Spleen (tissue), 11 donors: ENCODE data around the gene PCDHB14. TPM values are rescaled to one million over a fixed set of nuclear protein-coding genes. Genes with fewer than 3 reads are reported as not detected.
"Not testable (repeated sequence)": the region's sequence is repeated elsewhere in the genome, so short reads cannot be mapped to it uniquely, and the experiment has no call there.

ENCODE experiments used
- DNase-seq: peaks from one replicate; pipeline ENCODE4 v3.0.0-alpha.2; 2020
- H3K27ac ChIP-seq, 8 donors: fragments of 200-600 bp; sonication (generic) in 7 of 8; 1 replicate in 4 of 8; 2 replicates in 4 of 8; pipeline versions ENCODE4 v1.5.0 to v1.8.0; 2016 to 2021; ENCODE audit warnings: inconsistent platforms in 4 of 8, mild to moderate bottlenecking in 4 of 8, moderate library complexity in 1 of 8
- H3K27me3 ChIP-seq, 7 donors: fragments of 200-600 bp; sonication (generic) in 6 of 7; replicated peaks in 1 of 7; 1 replicate in 4 of 7; 2 replicates in 3 of 7; pipeline versions ENCODE4 v1.5.0 to v1.8.0; 2016 to 2021; ENCODE audit warnings: inconsistent platforms in 3 of 7, mild to moderate bottlenecking in 1 of 7
- H3K36me3 ChIP-seq, 6 donors: fragments of 200-600 bp; sonication (generic) in 5 of 6; 1 replicate in 4 of 6; 2 replicates in 2 of 6; pipeline versions ENCODE4 v1.5.0 to v1.8.0; 2016 to 2021; ENCODE audit warnings: inconsistent platforms in 2 of 6
- H3K4me1 ChIP-seq, 6 donors: fragments of 200-600 bp; sonication (generic) in 5 of 6; 1 replicate in 3 of 6; 2 replicates in 3 of 6; pipeline versions ENCODE4 v1.5.0 to v1.8.0; 2016 to 2021; ENCODE audit warnings: inconsistent platforms in 3 of 6
- H3K4me3 ChIP-seq, 8 donors: fragments of 200-600 bp; sonication (generic) in 7 of 8; 1 replicate in 4 of 8; 2 replicates in 4 of 8; pipeline versions ENCODE4 v1.5.0 to v1.8.0; 2016 to 2021; ENCODE audit warnings: inconsistent platforms in 4 of 8, mild to moderate bottlenecking in 4 of 8, moderate library complexity in 2 of 8
- H3K9me3 ChIP-seq, 8 donors: fragments of 200-600 bp; sonication (generic) in 7 of 8; 1 replicate in 4 of 8; 2 replicates in 4 of 8; pipeline versions ENCODE4 v1.5.0 to v1.8.0; 2016 to 2021; ENCODE audit warnings: inconsistent platforms in 4 of 8
- POLR2A ChIP-seq, 3 donors: fragments of 450-650 bp; IDR thresholded peaks; one replicate each; pipeline ENCODE4 v1.5.1; 2017; ENCODE audit warnings: antibody characterized with exemption in 3 of 3, mild to moderate bottlenecking in 1 of 3
- POLR2AphosphoS5 ChIP-seq, 3 donors: sonication (generic); formaldehyde crosslinking; IDR thresholded peaks; one replicate each; pipeline ENCODE4 v1.5.1; 2017; ENCODE audit warnings: antibody characterized with exemption in 3 of 3
- WGBS, 5 donors: extraction: QIAGEN DNeasy Blood & Tissue Kit in 3 of 5; methylation state at CpG; one replicate each; pipeline versions ENCODE4 v1.1.5 to v1.1.7; 2013 to 2018; 5-methylcytosine and 5-hydroxymethylcytosine counted together
- intact Hi-C: fragments of 100-400 bp; cut with DNase I; formaldehyde crosslinking; loops from one replicate; pipeline ENCODE4 v1.15.0; 2023; ENCODE audit warnings: low total_unique reads
- polyA plus RNA-seq, 3 donors: library from polyadenylated mRNA; stranded (reverse); fragments of 200-250 nt; gene quantifications; one replicate each; pipeline ENCODE4 v1.2.1, GENCODE V29; 2013
- total RNA-seq, 7 donors: library from RNA; depleted of rRNA in 3 of 7; stranded (reverse); fragments of >200 nt in 3 of 7; fragmentation: NEBNext Ultra II Directional in 4 of 7; extraction: Animal tissue kit (Norgen Biotek cat#: 25700) in 4 of 7; gene quantifications; one replicate each; pipeline versions ENCODE4 v1.1.0 to v1.2.1, GENCODE V29; 2016 to 2021
- TF ChIP-seq, protein P1 (sequence below), 11 experiments: fragments of 200-600 bp in 7 of 11; fragments of 450-650 bp in 4 of 11; sonication (generic) in 4 of 11; IDR thresholded peaks in 8 of 11; conservative IDR thresholded peaks in 3 of 11; 1 replicate in 7 of 11; 2 replicates in 4 of 11; pipeline versions ENCODE4 v1.4.0 to v1.8.0; 2016 to 2021; ENCODE audit warnings: antibody characterized with exemption in 11 of 11, inconsistent platforms in 4 of 11, mild to moderate bottlenecking in 1 of 11
- donor health status: healthy with polysubstance abuse.
- donor health status: DM: no; HTN: no; CAD: no; lungs with moderate emphysema.
- donor health status: DM: no; HTN: no; CAD: no.
- donor health status: Bipolar disorder and iron deficiency.
- donor health status: healthy.
- donor health status: DM: no; HTN: no; CAD: no.
- donor health status: DM: yes; HTN: yes; CAD: no.

The PCDHB14 gene
- total and polyA plus RNA-seq, 10 donors: 0.27 to 5.9 (median 2.4) TPM

DNA sequence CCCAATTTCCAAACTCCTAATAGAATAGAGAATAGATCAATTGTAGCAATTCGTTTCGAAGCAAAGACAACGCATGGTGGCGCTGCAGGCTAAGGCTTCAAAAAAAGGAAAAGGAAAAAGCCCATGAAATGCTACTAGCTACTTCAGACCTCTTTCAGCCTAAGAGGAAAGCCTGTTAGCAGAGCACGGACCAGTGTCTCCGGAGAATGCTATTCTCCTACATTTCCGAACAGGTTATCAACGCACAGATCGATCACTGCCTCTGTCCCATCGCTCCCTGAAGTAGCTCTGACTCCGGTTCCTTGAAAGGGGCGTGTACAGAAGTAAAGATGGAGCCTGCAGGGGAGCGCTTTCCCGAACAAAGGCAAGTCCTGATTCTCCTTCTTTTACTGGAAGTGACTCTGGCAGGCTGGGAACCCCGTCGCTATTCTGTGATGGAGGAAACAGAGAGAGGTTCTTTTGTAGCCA is 22.1 kb downstream of the PCDHB14 start, which contains the start of gene PCDHB15:
Gene PCDHB15, plus strand, starts transcription at position 146 of the 468 bp plus-strand sequence. Its CDS starts 184 bp downstream, at position 330.
- 10 to 19% (median 14%) methylated on average over 16 of the region's 16 CpGs for WGBS, 5 donors
- H3K9me3 ChIP-seq: peaks cover 5 to 100% (median 100%) of the 10 kb centered on the region in 8 donors
- H3K27ac ChIP-seq: no peak within 1 kb of the TSS
- peak within 1 kb of the TSS in 4 of 8 donors; percentile 1 to 50 (median 16) for H3K4me3 ChIP-seq
- no peak for DNase-seq
- TF ChIP-seq, protein P1, sequence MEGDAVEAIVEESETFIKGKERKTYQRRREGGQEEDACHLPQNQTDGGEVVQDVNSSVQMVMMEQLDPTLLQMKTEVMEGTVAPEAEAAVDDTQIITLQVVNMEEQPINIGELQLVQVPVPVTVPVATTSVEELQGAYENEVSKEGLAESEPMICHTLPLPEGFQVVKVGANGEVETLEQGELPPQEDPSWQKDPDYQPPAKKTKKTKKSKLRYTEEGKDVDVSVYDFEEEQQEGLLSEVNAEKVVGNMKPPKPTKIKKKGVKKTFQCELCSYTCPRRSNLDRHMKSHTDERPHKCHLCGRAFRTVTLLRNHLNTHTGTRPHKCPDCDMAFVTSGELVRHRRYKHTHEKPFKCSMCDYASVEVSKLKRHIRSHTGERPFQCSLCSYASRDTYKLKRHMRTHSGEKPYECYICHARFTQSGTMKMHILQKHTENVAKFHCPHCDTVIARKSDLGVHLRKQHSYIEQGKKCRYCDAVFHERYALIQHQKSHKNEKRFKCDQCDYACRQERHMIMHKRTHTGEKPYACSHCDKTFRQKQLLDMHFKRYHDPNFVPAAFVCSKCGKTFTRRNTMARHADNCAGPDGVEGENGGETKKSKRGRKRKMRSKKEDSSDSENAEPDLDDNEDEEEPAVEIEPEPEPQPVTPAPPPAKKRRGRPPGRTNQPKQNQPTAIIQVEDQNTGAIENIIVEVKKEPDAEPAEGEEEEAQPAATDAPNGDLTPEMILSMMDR (IDR thresholded peaks at IDR 0.05 in 8 of 11, conservative IDR thresholded peaks at IDR 0.05 in 3 of 11): peak in 1 of 11 experiments; percentile 24
- TF ChIP-seq POLR2A (IDR thresholded peaks at IDR 0.05) (no peak), POLR2AphosphoS5 (IDR thresholded peaks at IDR 0.05) (no peak)
- no peaks in the 10 kb centered on the region for H3K4me1 ChIP-seq
- intact Hi-C loops: no loop called here
- peaks cover 0 to 3% (median 0%) of the 10 kb centered on the region in 6 donors for H3K36me3 ChIP-seq
- H3K27me3 ChIP-seq: peaks cover 0 to 47% (median 0%) of the 10 kb centered on the region in 7 donors

DNA sequence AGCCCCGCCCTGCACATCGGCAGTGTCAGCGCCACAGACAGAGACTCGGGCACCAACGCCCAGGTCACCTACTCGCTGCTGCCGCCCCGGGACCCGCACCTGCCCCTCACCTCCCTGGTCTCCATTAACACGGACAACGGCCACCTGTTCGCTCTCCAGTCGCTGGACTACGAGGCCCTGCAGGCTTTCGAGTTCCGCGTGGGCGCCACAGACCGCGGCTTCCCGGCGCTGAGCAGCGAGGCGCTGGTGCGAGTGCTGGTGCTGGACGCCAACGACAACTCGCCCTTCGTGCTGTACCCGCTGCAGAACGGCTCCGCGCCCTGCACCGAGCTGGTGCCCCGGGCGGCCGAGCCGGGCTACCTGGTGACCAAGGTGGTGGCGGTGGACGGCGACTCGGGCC is 23.8 kb downstream of the PCDHB14 start:
- WGBS, 5 donors: 45 to 61% (median 53%) methylated on average over 20 to 35 of the region's 42 CpGs
- H3K27ac ChIP-seq, H3K4me3 ChIP-seq, H3K4me1 ChIP-seq, intact Hi-C loops, DNase-seq, H3K36me3 ChIP-seq: not testable (repeated sequence)
- Histone ChIP-seq H3K9me3 (peaks cover 10 to 100% (median 100%) of the 10 kb centered on the region in 8 donors), H3K27me3 (peaks cover 0 to 30% (median 0%) of the 10 kb centered on the region in 7 donors)

DNA sequence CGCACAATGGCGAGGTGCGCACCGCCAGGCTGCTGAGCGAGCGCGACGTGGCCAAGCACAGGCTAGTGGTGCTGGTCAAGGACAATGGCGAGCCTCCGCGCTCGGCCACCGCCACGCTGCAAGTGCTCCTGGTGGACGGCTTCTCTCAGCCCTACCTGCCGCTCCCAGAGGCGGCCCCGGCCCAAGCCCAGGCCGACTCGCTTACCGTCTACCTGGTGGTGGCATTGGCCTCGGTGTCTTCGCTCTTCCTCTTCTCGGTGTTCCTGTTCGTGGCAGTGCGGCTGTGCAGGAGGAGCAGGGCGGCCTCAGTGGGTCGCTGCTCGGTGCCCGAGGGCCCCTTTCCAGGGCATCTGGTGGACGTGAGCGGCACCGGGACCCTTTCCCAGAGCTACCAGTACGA is 24.3 kb downstream of the PCDHB14 start:
- H3K27ac ChIP-seq, H3K36me3 ChIP-seq, H3K4me3 ChIP-seq, H3K4me1 ChIP-seq, intact Hi-C loops, DNase-seq: not testable (repeated sequence)
- WGBS, 5 donors: 49 to 64% (median 60%) methylated on average over 17 to 34 of the region's 34 CpGs
- Histone ChIP-seq H3K9me3 (peaks cover 14 to 100% (median 100%) of the 10 kb centered on the region in 8 donors), H3K27me3 (peaks cover 0 to 28% (median 0%) of the 10 kb centered on the region in 7 donors)

DNA sequence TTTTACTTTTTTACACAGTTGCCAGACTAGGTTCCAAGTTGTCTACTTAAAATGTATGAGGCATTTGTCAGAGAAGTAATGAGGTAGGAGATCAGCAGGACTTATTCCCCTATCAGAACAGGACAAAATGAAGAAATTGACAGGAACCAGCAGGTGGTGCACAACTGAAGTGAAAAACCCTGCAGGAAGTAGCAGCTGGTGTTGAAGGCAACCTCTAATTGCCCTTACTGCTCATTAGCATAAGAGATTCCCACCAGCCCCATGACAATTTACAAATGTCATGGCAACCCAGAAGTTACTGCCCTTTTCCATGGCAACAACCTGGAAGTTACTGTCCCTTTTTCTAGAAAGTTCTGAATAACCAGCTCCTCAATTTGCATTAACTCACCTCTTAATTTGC is 27.4 kb downstream of the PCDHB14 start:
- Histone ChIP-seq H3K36me3 (peaks cover 0 to 3% (median 0%) of the 10 kb centered on the region in 6 donors), H3K4me1 (no peaks in the 10 kb centered on the region), H3K27ac (no peak overlapping the region), H3K27me3 (peaks cover 0 to 6% (median 0%) of the 10 kb centered on the region in 7 donors), H3K9me3 (peaks cover 32 to 100% (median 100%) of the 10 kb centered on the region in 8 donors), H3K4me3 (no peak overlapping the region)
- no peak for DNase-seq
- TF ChIP-seq POLR2AphosphoS5 (IDR thresholded peaks at IDR 0.05) (no peak), POLR2A (IDR thresholded peaks at IDR 0.05) (no peak)
- TF ChIP-seq, protein P1 (IDR thresholded peaks at IDR 0.05 in 8 of 11, conservative IDR thresholded peaks at IDR 0.05 in 3 of 11): no peak
- intact Hi-C loops: no loop called here

DNA sequence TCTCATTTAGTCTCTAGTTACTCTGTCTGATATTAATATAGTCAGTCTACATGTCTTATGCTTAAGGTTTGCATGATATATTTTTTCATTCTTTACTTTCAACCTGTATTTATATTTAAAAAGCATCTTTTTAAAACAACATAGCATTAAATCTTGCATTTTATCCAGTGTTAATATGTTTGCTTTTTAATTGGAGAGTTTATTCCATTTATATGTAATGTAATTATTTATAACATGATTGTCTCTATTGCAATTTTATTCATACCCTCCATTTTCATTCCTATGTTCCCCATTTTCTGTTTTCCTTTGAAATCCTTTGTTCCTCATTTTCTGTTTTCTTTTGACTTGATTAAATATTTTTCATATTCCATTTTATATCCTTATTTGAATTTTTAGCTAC is 35.3 kb downstream of the PCDHB14 start:
- H3K27me3 ChIP-seq: no peaks in the 10 kb centered on the region
- peaks cover 68 to 100% (median 100%) of the 10 kb centered on the region in 8 donors for H3K9me3 ChIP-seq
- intact Hi-C loops: no loop called here
- H3K4me3 ChIP-seq: no peak overlapping the region
- H3K36me3 ChIP-seq: peaks cover 0 to 8% (median 0%) of the 10 kb centered on the region in 6 donors
- TF ChIP-seq POLR2A (IDR thresholded peaks at IDR 0.05): no peak
- no peak for TF ChIP-seq POLR2AphosphoS5 (IDR thresholded peaks at IDR 0.05)
- TF ChIP-seq, protein P1 (IDR thresholded peaks at IDR 0.05 in 8 of 11, conservative IDR thresholded peaks at IDR 0.05 in 3 of 11): no peak
- no peak for DNase-seq
- no peaks in the 10 kb centered on the region for H3K4me1 ChIP-seq
- no peak overlapping the region for H3K27ac ChIP-seq
